Natural killer cell treated with Interleukin-12 subunit alpha and Interleukin-12 subunit beta and Interleukin-15 and Interleukin-18, amount 100 ng/mL, for 72 hours (primary cell): ENCODE measurements around the gene CCDC149. TPM values are rescaled to one million over a fixed set of nuclear protein-coding genes. Genes with fewer than 3 reads are reported as not detected.

ENCODE experiments used
- ATAC-seq, 2 donors: fragments of 150-1000 bp; cut with Tn5 transposase in 1 of 2; sonication (Bioruptor Pico), chemical (Tn5 transposase) in 1 of 2; 2 replicates each; pipeline ENCODE4 v1.10.0; 2021
- DNase-seq: peaks from one replicate; pipeline ENCODE4 v3.0.0; 2022; ENCODE audit warnings: low spot score
- H3K27ac Mint-ChIP-seq, 2 donors: 1 replicate in 1 of 2; 2 replicates in 1 of 2; pipeline ENCODE4 v1.8.0; 2022; ENCODE audit warnings: mixed read lengths in 2 of 2, mild to moderate bottlenecking in 1 of 2, moderate library complexity in 1 of 2
- H3K27me3 Mint-ChIP-seq, 2 donors: 1 replicate in 1 of 2; 2 replicates in 1 of 2; pipeline ENCODE4 v1.8.0; 2022; ENCODE audit warnings: mixed read lengths in 2 of 2
- H3K36me3 Mint-ChIP-seq: one replicate; pipeline ENCODE4 v1.8.0; 2022; ENCODE audit warnings: mixed read lengths
- H3K4me1 Mint-ChIP-seq, 2 donors: 1 replicate in 1 of 2; 2 replicates in 1 of 2; pipeline ENCODE4 v1.8.0; 2022; ENCODE audit warnings: low read depth in 2 of 2, mixed read lengths in 2 of 2, mild to moderate bottlenecking in 1 of 2
- H3K4me3 Mint-ChIP-seq: one replicate; pipeline ENCODE4 v1.8.0; 2022; ENCODE audit warnings: mixed read lengths
- H3K9me3 Mint-ChIP-seq: 2 replicates; pipeline ENCODE4 v1.8.0; 2022; ENCODE audit warnings: mixed read lengths
- total RNA-seq, 2 donors: library from RNA; stranded (reverse); gene quantifications; one replicate each; pipeline ENCODE4 v1.2.3, GENCODE V29; 2022

CCDC149 gene
- total RNA-seq, 2 donors from 2014 or later, result not detected

GRCh38 chr4:24837336-24837735, 75.5 kb downstream of the CCDC149 start:
- ATAC-seq (no peak), DNase-seq (no peak)
- Mint-ChIP-seq H3K36me3 (no peaks in the 10 kb centered on the region), H3K9me3 (no peaks in the 10 kb centered on the region), H3K4me3 (no peak overlapping the region), H3K27me3 (no peaks in the 10 kb centered on the region), H3K4me1 (no peaks in the 10 kb centered on the region), H3K27ac (no peak overlapping the region)

GRCh38 chr4:24836661-24837242, 76.1 kb downstream of the CCDC149 start:
- H3K4me3 Mint-ChIP-seq, result no peak overlapping the region
- ATAC-seq, result no peak

DNA sequence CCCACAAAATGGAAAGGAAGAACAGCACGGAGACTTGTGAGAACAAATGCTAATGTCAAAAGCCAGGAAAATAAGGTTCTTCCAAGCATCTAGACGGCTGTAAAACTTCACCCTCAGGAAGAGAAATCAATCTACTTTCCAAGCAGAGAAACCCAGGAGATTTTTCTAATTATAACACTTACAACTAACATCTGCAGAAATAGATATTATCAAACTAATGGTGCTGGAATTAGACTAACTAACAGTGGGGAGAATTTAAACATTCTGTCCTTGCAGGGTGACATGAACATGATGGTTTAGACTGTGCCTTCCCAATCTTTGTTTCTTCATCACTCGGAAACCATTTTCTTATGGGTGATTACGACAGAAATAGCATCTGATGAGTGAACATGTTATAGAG, 77.1 kb downstream of the CCDC149 start:
- DNase-seq (no peak), ATAC-seq (no peak)
- Mint-ChIP-seq H3K36me3 (no peaks in the 10 kb centered on the region), H3K4me3 (no peak overlapping the region), H3K9me3 (no peaks in the 10 kb centered on the region), H3K27ac (no peak overlapping the region), H3K4me1 (no peaks in the 10 kb centered on the region), H3K27me3 (no peaks in the 10 kb centered on the region)

More at GRCh38 chr4:24836661-24837242, 76.1 kb downstream of the CCDC149 start:
- Mint-ChIP-seq H3K9me3 (no peaks in the 10 kb centered on the region), H3K4me1 (no peaks in the 10 kb centered on the region), H3K27me3 (no peaks in the 10 kb centered on the region), H3K36me3 (no peaks in the 10 kb centered on the region), H3K27ac (no peak overlapping the region)
- no peak for DNase-seq

DNA sequence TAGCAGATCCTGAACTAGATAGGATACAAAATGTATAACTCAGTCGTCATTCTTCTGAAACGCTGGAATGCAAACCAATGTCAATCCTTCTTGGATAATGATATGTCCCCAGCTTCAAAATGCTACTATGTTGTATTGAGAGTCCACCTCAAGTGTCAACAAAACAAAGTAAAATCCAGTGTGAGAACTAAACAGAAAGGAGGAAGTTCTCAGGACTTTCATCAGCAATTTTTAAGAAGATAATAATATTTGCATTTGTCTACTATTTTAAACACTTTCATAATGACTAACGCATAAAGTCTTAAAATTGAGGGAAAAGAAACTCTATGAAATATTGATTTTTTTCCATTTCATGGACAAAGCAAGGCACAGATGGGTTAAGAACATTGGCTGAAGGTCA, 81.2 kb downstream of the CCDC149 start:
- ATAC-seq, result no peak
- Mint-ChIP-seq H3K27me3 (peaks cover 8 to 9% of the 10 kb centered on the region in 2 donors), H3K4me1 (no peaks in the 10 kb centered on the region), H3K36me3 (no peaks in the 10 kb centered on the region), H3K4me3 (no peak overlapping the region), H3K27ac (no peak overlapping the region), H3K9me3 (no peaks in the 10 kb centered on the region)
- no peak for DNase-seq

DNA sequence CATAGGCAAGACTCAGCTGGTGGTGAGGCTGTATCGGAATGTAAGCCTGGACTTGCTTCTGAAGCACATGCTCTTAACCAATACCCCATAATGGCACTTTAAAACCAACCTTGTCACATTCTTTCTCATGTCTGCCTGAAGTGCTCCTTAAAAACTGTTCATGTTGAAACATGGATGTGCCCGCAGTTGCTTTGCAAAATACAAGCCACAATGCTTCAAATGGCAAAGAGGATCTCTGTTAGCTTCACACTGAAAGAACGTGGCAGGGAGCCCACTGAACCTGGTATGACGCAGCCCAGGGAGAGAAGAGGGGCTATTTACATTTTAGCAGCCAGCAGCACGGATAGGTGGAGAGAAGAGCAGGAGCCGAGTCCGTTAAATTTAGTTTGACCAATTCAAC, 88.1 kb downstream of the CCDC149 start:
- Mint-ChIP-seq H3K4me3 (no peak overlapping the region), H3K9me3 (no peaks in the 10 kb centered on the region), H3K27ac (no peak overlapping the region), H3K27me3 (peaks cover 16 to 26% of the 10 kb centered on the region in 2 donors), H3K36me3 (no peaks in the 10 kb centered on the region), H3K4me1 (no peaks in the 10 kb centered on the region)
- ATAC-seq, result no peak
- no peak for DNase-seq

DNA sequence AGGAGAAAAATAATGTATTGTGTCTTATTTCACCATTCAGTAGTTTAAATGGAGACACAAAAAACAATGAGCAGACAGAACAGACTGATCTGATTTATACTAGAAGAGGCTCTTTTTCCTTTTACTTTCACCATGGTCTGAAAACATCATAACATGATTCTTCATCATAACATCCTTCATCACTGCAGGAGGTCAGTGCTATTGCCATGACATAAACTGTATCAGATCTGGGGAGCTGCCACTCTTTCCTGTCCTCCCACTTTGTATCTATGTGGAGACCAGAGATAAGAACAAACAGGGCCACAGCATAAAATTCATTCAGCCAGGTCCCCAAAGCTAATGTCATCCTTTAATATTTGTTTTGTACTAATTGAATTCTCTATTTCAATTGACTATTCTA, 92.3 kb downstream of the CCDC149 start:
- H3K27me3 Mint-ChIP-seq, result peaks cover 4 to 9% of the 10 kb centered on the region in 2 donors
- DNase-seq, result no peak
- H3K36me3 Mint-ChIP-seq, result no peaks in the 10 kb centered on the region
- no peak overlapping the region for H3K4me3 Mint-ChIP-seq
- no peak for ATAC-seq
- no peak overlapping the region for H3K27ac Mint-ChIP-seq
- peaks cover 4% of the 10 kb centered on the region for H3K9me3 Mint-ChIP-seq
- H3K4me1 Mint-ChIP-seq, result no peaks in the 10 kb centered on the region

GRCh38 chr4:24816797-24817196, 96.0 kb downstream of the CCDC149 start:
- Mint-ChIP-seq H3K4me1 (no peaks in the 10 kb centered on the region), H3K36me3 (no peaks in the 10 kb centered on the region), H3K27me3 (peaks cover 7 to 8% of the 10 kb centered on the region in 2 donors), H3K9me3 (peaks cover 12% of the 10 kb centered on the region), H3K4me3 (no peak overlapping the region), H3K27ac (no peak overlapping the region)
- ATAC-seq, result no peak
- no peak for DNase-seq

DNA sequence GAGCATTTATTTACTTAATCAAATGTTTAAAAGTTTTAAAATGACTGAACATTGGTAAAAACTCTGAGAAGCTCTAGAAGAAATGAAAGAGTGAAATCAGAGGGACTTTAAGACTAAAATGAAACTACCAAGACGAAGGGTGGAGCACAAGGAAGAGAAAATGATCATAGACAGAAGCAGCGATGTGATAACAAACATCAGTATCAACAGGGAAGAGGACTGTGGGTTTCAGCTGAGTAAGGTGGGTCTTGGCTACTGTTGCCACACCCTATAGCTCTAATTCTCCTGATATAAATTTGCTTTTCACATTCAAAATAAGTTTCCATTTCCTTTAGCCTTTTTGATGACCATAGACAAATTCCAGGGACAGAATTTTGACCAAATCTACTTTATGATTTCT, 99.1 kb downstream of the CCDC149 start:
- ATAC-seq (no peak), DNase-seq (no peak)
- H3K9me3 Mint-ChIP-seq, result peaks cover 13% of the 10 kb centered on the region
- H3K27me3 Mint-ChIP-seq, result peaks cover 0 to 7% of the 10 kb centered on the region in 2 donors
- no peaks in the 10 kb centered on the region for H3K4me1 Mint-ChIP-seq
- H3K27ac Mint-ChIP-seq, result no peak overlapping the region
- no peak overlapping the region for H3K4me3 Mint-ChIP-seq
- H3K36me3 Mint-ChIP-seq, result no peaks in the 10 kb centered on the region

DNA sequence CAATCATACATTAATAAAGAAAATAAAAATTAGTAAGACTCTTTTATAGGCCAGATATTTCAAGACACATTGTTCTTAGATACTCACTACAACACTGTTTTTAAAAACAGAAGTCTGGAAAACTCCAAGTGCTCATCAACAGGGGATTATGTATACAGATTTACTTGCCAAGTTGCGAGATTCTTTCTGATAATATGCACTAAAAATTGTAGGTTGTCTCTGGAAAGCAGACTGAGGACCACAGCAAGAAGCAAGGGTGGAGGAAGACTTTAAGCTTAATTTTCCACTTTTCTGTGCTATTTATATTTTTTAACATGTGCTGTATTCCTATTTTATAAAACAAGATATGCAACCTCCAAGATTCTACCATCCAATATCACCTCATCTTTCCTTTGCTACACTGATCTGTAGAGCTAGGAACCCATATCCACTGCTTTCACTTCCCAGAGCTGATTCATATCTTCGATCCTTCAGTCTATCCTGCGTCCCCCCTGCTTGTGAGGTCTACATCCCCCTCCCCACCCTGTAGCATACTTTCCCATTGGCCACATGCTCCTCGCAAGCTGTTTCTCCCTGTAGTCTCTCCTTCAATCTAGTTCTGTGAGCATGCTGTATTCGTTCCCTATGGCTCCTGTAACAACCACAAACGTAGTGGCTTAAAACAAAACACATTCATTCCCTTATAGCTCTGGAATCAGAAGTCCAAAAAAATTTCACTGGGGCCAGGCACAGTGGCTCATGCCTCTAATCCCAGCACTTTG, 101.8 kb downstream of the CCDC149 start:
- Mint-ChIP-seq H3K4me3 (no peak overlapping the region), H3K4me1 (no peaks in the 10 kb centered on the region), H3K27me3 (peaks cover 0 to 7% of the 10 kb centered on the region in 2 donors), H3K9me3 (peaks cover 8% of the 10 kb centered on the region), H3K36me3 (no peaks in the 10 kb centered on the region), H3K27ac (no peak overlapping the region)
- no peak for ATAC-seq
- DNase-seq, result no peak

- no peak overlapping the region for H3K4me3 Mint-ChIP-seq
- DNase-seq (no peak), ATAC-seq (no peak)
- no peak overlapping the region for H3K27ac Mint-ChIP-seq
- no peaks in the 10 kb centered on the region for H3K4me1 Mint-ChIP-seq
- peaks cover 8% of the 10 kb centered on the region for H3K9me3 Mint-ChIP-seq
- H3K36me3 Mint-ChIP-seq, result no peaks in the 10 kb centered on the region
- H3K27me3 Mint-ChIP-seq, result peaks cover 2 to 9% of the 10 kb centered on the region in 2 donors
These were observed 102.9 kb downstream of the CCDC149 start for GRCh38 chr4:24809815-24810405.

DNA sequence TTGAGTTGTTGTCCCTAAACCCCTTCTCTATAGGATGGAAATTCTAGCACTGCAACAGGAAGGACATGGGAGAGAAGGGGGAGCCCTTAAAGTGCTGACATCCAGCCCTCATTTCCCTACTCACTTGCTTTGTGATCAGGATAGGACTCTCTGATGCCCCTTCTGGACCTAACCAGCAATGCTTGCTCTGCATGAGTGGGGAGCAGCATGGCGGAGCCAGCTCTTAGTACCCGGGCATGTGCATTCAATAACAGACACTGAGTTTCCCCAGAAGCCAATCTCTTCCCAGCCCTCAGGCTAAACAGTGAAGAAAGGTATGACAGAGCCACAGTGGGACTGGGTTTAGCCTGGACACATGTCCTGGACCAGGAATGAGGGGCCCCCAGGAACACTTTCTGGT, 103.5 kb downstream of the CCDC149 start:
- ATAC-seq (no peak), DNase-seq (no peak)
- no peaks in the 10 kb centered on the region for H3K4me1 Mint-ChIP-seq
- H3K9me3 Mint-ChIP-seq, result peaks cover 8% of the 10 kb centered on the region
- no peak overlapping the region for H3K27ac Mint-ChIP-seq
- no peaks in the 10 kb centered on the region for H3K36me3 Mint-ChIP-seq
- H3K4me3 Mint-ChIP-seq, result no peak overlapping the region
- H3K27me3 Mint-ChIP-seq, result peaks cover 8 to 14% of the 10 kb centered on the region in 2 donors

GRCh38 chr4:24808955-24809354, 103.9 kb downstream of the CCDC149 start:
- no peak for ATAC-seq

GRCh38 chr4:24808261-24808660, 104.6 kb downstream of the CCDC149 start:
- Mint-ChIP-seq H3K4me1 (no peaks in the 10 kb centered on the region), H3K4me3 (no peak overlapping the region), H3K9me3 (peaks cover 8% of the 10 kb centered on the region), H3K27me3 (peaks cover 16 to 19% of the 10 kb centered on the region in 2 donors), H3K36me3 (no peaks in the 10 kb centered on the region), H3K27ac (no peak overlapping the region)
- DNase-seq (no peak), ATAC-seq (no peak)

More at GRCh38 chr4:24808955-24809354, 103.9 kb downstream of the CCDC149 start:
- peaks cover 8% of the 10 kb centered on the region for H3K9me3 Mint-ChIP-seq
- H3K4me3 Mint-ChIP-seq, result no peak overlapping the region
- H3K36me3 Mint-ChIP-seq, result no peaks in the 10 kb centered on the region
- no peaks in the 10 kb centered on the region for H3K4me1 Mint-ChIP-seq
- DNase-seq, result no peak
- H3K27me3 Mint-ChIP-seq, result peaks cover 12 to 14% of the 10 kb centered on the region in 2 donors
- H3K27ac Mint-ChIP-seq, result no peak overlapping the region

DNA sequence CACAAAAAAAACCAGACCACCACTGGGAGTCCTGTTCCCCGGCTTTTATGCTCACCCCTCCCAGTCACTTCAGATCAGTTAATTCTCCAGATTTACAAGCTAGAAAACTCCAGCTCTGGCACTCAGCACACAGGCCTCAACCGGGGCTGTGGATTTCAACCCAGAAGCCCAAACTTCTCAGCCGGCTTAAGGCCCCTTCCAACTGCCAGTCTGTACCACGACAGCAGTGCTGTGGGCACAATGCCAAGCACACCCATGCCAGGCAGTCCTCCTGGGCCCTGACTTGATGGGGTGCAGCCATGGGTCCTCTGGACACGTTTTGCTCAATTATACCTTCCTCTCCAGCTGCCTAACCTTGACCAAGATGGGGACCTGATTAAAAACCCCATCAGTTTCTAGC, 105.2 kb downstream of the CCDC149 start:
- no peak overlapping the region for H3K4me3 Mint-ChIP-seq
- peaks cover 8% of the 10 kb centered on the region for H3K9me3 Mint-ChIP-seq
- no peaks in the 10 kb centered on the region for H3K4me1 Mint-ChIP-seq
- no peak overlapping the region for H3K27ac Mint-ChIP-seq
- ATAC-seq (no peak), DNase-seq (no peak)
- peaks cover 16 to 23% of the 10 kb centered on the region in 2 donors for H3K27me3 Mint-ChIP-seq
- H3K36me3 Mint-ChIP-seq, result no peaks in the 10 kb centered on the region
